Astrocyte (in vitro differentiated cells and primary cell): ENCODE results near the gene DNPEP.

Source experiments
- CTCF ChIP-seq: IDR thresholded peaks from 2 replicates; pipeline ENCODE4 v1.5.1; 2011; ENCODE audit warnings: low read depth, mild to moderate bottlenecking, inconsistent platforms, low read length, moderate library complexity; ENCODE audit not compliant: insufficient read depth
- EZH2 ChIP-seq: IDR thresholded peaks from 2 replicates; pipeline ENCODE4 v1.6.1; 2012; ENCODE audit warnings: mild to moderate bottlenecking, low read length, inconsistent platforms; ENCODE audit not compliant: insufficient read depth

- TF ChIP-seq CTCF (no peak), EZH2 (no peak)
Observed at GRCh38 chr2:219381448-219381847, 6.3 kb downstream of the DNPEP start.
